AG20443 (cell line): ENCODE data around the gene DGCR2.

ENCODE experiments used
- DNase-seq: peaks from one replicate; pipeline ENCODE4 v3.0.0; 2012; ENCODE audit warnings: low spot score, mixed read lengths

The DGCR2 gene

DNA sequence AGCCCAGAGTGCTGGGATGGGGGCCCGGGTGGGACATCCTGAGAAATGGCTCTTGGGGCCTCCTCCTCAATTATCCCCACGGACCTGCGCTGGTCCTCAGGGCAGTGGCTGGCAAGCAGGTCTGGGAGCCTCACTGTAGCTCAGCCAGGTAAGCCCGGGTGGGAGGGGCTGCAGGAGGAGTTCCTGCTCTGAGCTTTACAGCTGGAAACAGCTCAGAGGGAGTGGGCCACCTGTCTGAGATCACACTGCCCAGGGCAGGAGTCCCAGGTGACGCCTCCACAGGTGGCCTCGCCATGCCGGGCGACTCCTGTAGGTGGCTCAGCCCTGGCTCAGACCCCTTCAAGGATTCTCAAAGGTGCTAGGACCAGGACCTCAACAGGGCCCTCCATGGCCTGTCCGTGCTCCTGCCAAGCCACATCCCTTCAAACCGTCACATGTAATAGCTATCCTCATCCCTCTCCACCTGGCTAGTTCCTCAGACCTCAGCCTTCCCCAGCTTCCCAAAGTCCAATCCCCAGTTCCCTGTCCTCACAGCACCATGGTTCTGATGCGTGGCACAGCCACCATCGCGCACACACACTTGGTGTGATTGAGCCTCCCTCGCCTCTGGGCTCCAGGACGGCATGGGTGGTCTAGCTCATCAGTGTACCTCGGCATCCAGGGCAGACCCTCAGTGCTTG is 5.3 kb upstream of the DGCR2 start:
- no peak for DNase-seq

DNA sequence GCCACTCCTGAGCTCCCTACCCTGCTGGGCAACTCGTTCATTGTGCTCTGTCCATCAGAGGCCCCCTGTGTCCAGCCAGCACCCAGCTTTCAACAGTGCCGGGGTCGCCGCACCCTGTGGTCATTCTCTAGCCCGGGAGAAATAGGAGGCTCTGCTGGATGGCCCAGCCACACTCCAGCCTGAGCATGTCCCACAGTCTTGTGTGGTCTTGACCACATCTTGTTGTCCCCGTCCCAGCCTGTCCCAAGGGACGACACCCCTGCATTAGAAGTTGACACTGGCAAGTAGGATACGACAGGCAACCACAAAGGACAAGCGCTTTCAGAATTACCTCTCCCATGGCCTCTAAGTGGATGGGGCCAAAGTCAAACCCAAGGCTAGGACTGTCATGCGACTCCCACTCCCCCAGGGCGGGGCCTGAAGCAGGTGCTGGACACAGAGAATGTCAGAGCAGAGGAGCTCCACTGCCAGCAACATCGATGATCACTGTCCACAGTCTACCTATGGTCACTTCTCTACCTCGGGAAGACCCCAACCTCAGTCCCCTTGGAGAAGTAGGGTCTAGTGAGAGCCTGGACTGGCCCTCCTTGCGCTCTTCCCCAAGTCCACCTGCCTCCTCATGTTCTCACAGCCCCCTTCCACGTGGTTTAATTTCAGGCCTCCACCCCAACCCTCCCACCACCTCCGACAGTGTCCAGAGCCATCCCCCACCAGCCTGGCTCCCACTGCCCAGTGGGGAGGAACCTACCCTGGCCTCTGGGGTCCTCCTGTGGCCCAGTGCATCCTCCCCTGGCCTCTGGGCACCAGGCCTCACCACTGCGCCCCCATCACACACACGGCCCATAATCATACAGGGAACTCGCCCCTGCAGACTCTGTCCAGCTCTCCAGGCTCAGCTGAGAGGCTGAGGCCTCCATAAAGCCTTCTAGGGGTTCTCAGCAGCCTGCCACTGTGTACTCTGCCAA is 4.4 kb upstream of the DGCR2 start:
- no peak for DNase-seq

DNA sequence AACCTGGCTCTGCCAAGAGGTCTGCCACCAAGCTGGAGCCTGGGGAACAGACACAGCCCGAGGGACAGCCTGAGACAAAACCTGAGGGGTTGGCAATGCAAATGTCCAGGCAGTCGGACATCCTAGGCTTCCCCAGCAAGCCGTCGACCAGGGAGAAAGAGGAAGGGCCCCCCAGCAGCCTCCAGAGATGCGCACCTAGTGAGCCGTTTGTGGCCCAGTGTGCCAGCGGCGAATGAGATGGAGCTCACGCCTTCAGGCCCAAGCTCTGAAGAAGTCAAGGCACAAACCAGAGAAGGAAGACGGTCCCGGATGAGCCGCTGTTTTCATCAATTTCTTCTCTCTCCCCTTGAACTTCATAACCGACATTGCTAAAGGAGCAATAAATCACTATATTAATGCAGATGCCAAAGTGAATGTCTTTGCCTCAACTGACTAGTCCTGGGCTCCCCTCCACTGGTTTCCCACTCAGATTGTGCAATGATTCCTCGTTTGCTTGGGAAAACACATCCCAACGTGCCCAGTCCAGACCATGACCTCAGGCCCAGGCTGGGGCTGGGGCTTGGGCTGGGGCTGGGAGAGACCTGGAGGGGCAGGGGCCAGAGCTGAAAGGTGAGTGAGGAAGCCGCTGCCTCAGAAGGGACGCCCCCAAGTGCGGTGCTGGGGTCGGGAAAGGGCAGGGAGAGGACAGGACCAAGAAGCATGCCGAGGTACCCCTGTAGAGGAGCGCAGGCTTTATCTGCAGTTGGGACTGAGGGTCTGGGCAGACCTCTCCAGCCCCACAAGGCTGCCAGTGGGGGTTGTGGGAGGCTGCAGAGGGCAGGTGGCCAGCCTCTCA is 3.5 kb upstream of the DGCR2 start:
- no peak for DNase-seq

DNA sequence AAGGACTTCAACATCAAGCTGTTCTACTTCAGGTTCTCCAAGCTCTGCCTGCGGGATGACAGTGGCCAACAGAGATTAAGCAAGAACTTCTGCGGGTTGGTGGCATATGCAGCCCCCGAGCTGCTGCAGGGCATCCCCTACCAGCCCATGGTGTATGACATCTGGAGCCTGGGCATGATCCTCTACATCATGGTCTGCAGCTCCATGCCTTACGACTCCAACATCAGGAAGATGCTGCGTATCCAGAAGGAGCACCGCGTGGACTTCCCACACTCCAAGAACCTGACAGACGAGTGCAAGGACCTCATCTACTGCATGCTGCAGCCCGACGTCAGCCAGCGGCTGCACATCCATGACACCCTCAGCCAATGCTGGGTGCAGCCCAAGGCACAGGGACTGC is 2.8 kb upstream of the DGCR2 start:
- DNase-seq, result no peak

DNA sequence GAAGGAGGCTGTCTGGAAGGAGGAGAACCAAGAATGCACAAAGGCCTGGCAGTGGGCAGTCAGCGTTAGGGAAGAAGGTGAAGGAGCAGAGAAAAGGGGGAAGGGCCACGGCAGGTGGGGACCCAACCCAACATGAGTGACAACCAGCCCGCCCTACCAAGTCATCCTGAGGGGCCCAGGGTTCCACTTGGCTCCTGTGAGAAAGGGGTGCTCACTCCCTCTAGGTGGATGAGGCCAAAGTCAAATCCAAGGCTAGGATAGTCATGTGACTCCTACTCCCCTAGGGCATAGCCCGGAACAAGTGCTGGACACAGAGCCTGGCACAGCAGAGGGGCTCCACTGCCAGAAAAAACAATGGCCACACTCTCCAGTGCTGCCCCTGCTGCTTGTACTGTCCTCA is 2.2 kb upstream of the DGCR2 start:
- no peak for DNase-seq

DNA sequence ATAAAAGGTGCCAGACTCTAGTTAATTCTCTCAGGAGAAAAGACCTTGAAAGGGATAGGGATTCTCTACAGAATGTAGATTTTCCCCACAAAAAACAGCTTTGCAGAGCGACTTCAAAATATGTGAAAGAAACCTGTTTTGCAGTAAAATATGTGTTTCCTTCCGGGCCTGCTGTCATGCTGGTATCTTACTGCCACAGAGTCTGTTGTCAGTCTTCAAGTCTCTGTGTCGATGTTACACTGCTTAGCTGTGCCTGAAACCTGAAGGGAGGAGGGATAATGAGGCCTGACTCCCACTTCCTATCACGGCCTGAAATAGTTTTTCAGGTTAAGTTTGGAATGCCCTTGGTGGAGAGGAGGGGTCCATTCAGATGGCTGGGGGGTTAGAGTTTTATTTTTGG is 1.7 kb upstream of the DGCR2 start:
- DNase-seq, result no peak

DNA sequence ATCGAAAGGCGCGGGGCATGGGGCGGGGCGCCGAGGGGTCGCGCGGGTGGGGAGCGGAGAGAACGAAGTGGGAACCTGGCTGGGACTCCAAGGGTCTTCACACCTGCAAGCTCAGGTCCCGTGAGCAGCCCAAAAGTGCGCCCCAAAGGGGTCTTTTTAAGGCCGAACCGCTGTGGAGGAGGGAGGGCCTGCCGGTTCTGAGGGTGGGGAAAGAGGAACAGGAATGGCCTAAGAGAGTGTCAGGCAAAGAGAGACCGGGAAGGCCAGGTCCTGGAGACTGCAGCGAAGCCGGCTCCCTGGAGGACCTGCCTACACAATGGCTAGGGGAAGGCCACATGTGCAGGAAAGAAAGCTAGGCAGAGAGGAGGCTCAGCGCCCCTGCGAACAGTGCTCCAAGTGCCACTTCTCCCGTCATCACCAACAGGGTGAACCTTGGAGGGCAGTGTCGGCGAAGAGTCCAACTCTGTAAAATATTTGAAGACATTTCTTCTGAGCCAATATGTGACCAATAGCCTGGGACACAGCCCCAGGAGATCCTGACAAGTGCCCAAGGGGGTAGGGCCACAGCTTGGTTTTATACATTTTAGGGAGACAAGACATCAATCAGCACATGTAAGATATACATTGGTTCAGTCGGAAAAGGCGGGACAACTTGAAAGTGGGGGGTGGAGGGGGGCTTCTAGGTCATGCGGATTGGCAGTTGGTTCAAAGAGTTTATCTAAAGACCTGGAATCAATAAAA is 710 bp upstream of the DGCR2 start:
- DNase-seq, result peak; percentile 49

DNA sequence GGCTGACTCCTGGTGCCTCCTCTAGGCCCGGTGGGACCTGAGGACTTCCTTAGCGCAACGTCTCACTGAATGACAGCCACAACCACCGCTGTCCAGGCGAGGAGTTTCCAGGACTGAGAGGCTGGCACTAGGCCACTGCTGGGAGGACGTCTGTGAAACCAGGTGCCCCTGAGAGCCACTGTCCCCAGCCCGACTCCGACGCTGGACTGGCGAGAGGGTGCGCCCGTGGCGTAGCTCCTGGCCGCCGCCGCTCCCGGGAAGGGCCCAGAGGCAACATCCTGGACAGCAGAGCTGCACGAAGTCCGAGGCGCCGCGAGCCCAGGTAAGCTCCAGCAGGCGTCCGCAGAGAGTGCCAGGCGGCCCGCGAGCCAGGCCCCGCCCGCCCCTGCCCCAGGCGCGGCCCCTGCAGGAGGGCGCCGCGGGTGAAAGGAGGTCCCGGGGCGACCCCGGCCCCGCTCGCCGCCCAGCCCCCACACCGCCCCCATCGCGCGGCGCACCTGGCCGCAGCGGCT is 525 bp downstream of the DGCR2 start:
- peak; percentile 63 for DNase-seq

DNA sequence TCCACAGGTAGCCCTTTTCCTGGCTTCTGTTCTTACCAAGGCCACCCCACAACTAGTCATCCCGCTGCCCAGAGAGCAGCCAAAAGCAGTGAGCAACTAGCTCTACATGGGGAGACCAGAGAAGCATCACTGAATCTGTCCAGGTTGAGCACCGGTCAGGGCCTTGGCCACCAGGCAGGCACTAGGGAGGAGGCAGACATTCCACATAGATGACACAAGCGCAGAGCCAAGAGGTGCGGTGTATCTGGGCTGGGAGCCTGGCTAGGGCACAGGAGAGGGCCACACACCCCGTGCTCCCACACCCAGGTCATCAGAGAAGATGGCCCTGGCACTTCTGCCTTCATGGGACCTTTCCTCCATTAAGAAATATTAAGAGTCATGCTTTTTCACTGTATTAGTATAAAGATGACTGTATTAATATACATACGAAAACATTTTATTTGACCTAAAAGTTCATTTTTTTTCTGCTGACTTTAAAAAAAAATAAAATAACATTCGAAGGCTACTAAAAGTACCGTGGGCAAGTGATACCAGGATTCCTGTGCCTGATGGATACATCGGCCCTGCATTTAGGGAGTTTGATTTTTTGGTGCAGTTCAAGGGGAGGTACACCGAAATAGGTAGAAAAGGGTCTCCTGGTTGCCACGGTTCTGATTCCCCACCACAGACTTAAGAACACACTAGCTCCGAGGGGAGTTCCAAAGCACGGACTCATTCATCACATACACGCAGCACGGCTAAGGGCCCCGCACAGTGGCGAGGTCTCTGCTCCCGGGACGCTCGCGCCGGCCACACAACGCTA is 1.2 kb downstream of the DGCR2 start:
- peak; percentile 62 for DNase-seq

DNA sequence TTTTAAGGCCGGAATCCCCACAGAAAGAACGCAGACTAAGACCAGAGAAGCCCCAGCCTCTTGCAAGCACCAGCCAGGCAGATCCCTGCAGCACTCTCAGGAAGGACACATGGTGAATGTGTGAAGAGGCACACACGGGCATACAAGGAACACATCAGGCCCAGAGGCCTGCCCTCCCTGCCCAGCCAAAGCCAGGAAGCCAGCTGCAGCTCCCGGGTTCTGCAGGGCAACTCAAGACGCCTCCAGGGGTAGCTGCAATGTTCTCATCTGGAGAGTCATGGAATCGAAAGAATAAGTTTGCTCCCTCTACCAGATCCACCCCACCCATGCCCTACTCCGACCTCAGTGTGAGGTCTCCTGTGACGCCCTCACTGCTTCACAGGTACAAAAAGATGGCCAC is 2.3 kb downstream of the DGCR2 start:
- no peak for DNase-seq

DNA sequence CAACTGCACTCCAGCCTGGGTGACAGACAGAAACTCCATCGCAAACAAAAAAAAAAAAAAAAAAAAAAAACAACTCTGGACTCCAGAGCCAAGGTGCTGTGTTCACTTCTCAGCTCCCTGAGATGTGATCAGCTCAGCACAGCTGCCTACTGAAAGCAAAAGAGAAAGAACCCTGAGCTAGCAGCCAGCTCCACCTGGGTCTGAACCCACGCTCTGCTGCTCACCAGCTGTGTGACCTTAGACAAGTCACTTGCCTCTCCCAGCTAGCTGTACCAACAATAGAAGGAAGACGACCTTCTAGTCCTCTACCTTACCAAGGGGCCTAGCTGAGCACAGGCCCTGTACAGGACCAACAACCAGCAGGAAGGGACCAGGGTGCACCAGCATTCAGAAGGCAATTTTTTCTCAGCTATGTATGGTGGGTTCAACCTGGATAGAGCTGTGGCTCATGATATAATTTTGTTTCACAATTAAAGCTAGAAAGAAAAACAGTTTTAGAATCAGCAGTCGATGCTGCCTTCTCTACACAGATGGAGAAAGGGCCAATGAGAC is 3.8 kb downstream of the DGCR2 start:
- DNase-seq, result no peak

DNA sequence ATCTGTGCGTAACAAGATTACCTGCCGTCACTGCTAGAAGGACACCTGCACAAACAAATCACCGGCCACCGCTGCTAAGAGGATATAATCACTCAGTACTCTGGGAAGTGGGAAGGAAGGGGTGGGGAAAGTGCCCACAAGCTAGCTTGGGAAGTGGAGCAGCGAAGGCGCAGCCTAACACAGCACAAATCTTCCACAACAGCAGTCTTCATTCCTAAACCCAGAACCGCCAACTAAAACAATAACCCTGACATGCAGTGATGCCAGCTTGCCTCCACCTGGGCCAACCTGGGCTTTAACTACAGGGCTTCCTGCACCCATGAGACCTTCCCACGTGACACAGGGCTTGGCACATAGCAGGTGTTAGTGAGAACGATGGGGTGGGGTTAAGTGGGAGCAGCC is 5.1 kb downstream of the DGCR2 start:
- no peak for DNase-seq

DNA sequence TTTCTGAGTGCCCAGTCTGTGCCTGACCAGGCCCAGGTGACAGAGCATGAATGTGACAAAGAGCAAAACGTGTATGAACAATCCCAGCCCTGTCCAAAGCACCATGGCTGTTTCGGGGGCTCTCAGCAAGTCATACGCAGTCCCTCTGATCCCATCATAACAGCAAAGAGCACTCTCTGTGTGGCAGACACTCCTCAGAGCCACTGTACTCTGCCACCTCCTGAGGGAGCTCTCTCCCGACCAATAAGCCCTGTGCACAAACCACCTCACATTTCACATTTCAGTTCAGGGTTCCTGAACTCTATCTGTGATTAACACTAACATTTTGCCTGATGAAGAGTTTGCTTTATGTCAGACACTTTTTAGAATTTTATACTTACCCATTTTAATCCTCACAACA is 6.6 kb downstream of the DGCR2 start:
- no peak for DNase-seq

DNA sequence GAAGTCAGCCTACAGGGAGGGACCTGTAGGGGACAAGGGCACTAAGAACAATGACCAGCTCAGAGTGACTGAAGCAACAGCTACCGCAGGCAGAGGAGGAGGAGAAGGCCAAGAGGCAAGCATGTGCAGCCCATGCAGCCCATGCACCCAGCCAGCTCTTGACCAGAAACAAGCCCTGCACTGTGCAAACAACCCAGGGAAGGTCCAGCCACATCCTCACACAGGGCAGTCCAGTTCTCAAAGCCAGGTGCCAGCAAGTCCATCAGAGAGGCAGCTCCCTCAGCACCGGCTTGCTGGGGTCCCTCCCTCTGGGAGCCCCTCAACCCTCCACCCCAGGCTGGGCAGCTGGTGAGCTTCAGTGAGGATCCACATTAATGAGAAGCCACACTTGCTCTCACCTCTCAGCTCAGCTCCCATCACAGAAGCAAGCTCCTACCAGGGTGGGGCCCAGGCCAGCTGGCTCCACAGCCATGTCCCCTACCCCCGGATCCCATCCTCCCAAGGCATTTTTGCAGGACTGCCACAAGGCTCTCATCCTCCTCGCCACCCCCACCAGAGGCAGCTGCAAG is 7.1 kb downstream of the DGCR2 start:
- no peak for DNase-seq

DNA sequence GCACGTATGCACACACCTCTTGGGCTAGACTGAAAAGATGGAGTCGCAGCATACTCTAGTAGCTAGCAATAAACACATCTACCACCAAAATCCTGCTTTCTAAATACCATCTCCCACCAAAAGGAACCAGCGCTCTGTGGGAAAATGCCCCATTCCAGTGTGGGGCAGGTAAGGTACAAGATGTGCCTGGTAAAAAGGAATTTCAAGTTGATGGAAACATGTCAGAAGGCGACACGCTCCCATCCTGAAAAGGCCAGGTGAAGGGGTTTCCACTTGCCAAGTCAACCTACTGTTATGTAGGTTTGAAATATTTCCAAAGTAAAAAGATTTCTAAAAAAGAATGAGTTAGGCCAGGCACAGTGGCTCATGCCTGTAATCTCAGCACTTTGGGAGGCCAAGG is 8.8 kb downstream of the DGCR2 start:
- DNase-seq, result no peak

DNA sequence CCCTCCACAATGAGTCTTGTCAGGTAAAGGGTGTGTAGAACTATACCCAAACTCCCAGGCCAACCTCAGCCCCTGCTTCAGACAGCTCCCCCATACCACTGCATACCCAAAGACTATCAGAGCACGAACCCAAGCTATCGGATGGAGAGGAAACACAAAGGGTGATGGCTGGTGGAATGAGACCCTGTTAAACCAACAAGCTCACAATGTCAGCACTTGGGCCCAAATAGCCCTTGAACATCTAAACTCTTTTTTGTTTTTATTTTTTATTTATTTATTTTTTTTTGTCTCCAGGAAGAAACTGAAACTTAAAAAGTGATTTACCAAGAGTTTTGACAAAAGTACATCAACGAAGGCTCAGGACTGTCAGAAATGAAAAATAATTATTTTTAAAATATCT is 10.6 kb downstream of the DGCR2 start:
- no peak for DNase-seq

DNA sequence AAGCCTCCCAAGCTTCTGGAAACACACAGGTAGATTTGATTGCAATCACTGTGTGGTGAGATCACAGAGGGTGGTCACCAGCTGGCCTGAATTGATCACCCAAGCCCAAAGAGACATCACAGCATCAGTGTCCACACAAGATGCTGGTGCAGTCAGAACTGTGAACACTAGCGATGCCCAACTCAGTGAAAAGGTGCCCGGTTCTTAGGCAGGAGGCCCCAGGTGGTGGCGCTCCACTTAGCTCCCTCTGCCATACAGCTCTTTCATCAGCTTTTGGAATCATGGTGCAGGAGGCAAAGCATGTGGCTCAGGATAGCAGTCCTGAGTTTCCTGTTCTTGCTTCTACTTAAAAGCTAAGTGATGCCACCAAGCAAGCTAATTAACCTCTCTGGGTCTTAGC is 11.1 kb downstream of the DGCR2 start:
- DNase-seq, result no peak

DNA sequence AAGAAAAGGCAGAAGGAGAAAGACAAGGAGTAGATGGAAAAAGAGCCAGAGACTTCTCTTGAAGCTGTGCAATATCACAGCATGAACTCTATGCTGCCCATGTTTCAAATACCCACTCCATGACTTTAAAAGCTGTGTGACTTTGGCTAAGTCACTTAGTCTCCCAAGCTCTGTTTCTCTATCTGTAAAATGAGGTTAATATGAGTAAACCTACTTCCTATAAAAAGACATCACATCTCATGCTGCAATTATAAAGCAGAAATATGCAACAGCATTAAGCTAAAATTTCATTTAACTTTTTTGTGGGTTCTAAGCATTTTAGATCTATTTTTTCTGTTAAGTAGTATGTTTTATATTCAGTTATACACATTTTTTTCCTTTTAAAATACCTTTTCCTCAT is 11.6 kb downstream of the DGCR2 start:
- DNase-seq, result no peak

DNA sequence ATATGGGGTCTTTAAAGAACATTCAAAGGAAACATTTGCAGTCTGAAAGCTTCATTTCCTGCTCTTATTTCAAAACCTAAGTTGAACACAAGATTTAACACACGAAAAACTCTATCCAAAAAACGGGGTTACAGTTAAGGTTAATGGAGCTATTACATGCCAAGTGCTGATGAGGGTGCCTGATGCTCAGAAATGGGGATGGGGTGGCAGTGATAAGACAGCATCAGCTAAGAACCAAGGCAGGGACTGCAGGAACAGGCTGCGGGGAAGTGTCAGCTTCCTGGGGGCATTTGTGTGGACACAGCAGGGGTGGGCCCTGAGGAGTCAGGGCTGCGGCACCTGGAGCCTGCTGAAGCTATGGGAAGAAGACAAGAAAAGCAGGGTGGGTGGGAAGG is 12.2 kb downstream of the DGCR2 start:
- no peak for DNase-seq
